ENCODE data around the gene FBXW5.

Gene FBXW5

DNA sequence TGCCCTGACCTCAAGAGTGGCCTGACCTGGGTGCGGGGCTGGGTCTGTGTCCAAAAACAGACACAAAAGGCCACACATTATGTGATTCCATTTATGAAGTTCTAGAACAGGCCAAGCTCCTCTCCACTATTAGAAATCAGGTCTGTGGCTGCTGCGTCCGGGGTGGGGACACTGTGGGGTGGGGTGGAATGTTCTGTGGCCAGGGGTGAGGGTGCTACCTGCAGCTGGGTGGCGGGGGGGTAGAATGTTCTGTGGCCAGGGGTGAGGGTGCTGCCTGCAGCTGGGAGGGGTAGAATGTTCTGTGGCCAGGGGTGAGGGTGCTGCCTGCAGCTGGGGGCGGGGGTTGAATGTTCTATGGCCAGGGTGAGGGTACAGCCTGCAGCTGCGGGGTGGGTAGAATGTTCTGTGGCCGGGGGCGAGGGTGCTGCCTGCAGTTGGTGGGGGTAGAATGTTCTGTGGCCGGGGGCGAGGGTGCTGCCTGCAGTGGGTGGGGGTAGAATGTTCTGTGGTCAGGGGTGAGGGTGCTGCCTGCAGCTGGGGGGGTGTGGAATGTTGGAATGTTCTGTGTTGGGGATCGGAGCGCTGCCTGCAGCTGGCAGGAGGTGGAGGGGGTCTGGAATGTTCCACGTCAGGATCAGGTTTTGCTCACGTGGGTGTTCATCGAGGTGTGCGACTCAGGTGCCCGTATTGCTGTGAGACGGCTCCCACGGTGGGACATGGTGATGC, 15.8 kb upstream of the FBXW5 start:
- DNase-seq = no peak

DNA sequence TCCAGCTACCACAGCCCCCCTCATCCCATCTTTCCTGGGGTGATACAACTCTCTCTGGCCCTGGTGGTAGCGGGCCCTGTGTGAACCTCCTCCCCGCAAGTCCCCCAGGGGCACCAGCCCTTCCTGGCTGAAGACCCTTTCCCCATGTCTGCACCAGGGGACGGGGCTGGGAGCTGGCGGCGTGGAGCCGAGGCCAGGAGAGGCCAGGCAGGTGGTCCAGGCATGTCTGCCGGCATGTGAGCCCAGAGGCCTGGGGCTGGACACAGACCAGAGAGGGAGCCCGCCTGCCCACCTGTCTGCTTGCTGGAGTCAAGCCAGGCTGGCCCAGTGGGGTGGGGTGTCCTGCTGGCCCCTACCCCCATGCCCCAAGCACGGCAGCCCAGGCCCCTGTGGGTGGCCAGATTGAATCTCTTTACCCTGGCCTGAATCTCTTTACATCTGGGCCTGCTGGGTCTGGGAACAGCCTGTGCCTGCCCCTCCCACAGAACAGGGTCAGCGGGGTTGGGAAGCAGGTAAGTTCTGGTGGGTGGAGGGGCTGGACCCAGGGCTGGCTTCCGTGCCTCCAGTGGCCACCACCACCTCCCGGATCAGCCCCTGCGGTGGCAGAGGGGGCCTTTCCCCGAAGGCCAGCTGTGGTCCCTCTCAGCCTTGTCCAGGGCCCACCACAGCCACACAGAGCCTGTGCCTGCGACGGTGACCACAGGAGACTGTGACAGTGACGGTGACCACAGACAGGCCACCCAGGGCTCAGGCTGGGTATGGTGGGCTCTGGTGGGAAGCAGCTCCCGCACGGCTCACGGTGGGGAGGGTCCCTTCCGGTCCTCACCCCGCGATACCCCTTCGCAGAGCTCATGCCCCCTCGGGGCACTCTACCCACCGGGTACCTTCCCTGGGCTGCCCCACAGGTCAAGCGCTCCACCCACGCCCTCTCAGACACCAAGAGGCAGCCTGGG, 14.6 kb upstream of the FBXW5 start:
- no peak for DNase-seq

DNA sequence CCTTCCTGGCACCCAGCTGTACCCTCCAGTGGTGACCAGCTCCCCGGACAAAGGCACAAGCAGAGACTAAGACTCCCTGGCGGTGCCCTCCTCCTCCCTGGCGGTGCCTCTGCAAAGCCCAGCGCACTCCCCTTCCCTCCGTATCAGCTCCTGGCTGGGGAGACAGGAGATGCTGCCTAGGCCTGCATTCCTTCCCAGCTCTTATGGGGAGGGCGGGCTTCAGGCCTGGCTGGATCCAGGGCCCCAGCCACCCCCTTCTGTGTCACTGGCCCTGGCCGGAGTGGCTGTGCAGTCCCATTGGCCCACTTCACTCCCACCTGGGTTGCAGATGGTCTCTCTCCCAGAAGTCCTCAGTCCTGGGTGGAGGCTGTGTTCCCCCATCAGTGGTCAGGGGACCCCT, 13.9 kb upstream of the FBXW5 start:
- DNase-seq = no peak

DNA sequence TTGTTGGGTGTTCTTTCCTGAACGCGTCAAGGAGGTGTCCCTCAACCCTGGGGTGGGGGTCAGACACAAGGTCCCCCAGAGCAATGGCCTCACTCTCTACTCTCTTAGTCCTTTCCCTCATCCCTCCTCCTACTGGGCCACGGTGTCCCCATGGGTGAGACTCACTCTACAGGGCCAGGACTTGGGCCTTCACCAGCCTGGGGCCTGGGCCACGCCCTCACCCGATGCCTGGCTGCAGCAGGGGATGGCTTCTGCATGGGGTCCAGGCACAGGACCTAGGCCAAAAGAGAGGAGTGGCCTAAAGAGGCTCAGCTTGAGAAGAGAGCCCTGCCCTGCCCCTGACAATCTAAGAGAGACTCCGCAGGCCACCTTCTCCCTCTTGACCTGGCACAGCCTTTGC, 13.4 kb upstream of the FBXW5 start:
- DNase-seq = no peak

DNA sequence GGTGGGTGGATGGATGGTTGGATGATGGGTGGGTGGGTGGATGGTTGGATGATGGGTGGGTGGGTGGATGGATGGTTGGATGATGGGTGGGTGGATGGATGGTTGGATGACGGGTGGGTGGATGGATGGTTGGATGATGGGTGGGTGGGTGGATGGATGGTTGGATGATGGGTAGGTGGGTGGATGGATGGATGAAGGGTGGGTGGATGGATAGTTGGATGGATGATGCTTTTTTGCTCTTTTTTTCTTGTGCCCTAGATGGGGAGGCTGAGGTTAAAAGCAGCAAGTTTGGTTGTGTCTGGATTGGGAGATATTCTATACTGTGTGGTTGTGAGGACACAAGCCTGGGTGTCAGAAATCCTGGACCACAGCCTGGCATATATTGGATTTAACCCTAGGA, 12.9 kb upstream of the FBXW5 start:
- no peak for DNase-seq

DNA sequence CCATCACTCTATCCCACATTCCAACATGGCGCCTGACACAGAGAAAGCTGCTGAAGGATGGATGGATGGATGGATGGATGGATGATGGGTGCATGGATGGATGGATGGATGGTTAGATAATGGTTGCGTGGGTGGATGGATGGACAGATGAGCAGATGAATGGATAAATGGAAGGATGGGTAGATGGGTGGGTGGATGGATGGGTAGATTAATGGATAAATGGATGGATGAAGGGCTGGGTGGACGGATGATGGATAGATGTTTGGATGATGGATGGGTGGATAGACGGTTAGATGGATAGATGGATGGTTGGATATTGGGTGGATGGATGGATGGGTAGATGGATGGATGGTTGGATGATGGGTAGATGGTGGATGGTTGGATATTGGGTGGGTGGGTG, 12.1 kb upstream of the FBXW5 start:
- DNase-seq = no peak

DNA sequence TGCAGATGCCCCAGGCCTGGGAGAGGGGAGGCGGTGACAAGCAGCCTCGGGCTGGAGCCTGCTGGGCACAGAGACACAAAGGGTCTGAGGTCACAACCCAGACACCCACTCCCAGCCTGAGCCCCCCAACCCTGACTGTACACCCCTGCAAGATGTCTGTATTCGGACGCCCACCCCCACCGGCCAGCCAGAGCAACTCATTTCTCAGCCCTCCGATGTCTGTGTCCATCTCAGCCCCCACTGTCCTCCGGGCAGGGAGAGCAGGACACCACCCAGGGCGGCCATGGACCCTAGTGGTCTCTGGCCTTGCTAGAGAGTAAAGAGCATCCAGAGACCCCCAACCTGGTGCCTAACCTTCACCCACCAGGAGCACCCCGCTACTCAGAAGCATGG, 11.4 kb upstream of the FBXW5 start:
- DNase-seq = no peak

DNA sequence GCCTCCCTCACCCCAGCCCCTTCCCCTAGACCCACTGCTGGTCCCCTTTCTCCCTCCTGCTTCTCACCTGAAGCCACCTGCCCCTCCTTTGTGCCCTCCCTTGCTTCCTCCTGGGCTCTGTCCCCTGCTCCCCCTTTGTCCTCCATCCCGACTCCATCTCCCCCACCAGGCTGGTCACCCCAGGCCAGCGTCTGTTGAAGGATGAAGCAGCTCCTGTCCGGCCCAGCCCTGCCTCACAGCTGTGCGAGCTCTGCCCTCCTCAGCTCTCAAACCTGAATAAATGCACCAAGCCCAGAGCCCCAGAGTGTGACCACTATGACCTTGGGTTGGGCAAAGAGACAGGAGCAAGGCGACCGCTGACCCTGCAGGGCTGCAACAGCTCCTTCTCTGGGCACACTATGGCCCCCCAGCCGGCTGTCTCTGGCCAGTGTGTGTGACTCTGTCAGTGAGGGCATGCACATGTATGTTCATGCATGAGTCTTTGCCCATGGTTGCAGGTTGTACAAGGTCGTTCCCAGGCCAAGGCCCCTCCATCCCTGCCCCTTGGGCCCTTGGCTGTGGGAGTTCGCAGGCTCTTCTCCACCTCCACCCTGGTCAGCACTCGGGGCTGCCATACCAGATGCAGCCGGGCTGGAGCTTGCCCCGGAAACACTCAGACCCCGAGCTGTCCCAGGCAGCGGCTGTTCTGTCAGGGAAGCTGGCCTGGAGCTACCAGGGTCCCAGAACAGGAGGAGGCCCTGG, 10.8 kb upstream of the FBXW5 start:
- no peak for DNase-seq

DNA sequence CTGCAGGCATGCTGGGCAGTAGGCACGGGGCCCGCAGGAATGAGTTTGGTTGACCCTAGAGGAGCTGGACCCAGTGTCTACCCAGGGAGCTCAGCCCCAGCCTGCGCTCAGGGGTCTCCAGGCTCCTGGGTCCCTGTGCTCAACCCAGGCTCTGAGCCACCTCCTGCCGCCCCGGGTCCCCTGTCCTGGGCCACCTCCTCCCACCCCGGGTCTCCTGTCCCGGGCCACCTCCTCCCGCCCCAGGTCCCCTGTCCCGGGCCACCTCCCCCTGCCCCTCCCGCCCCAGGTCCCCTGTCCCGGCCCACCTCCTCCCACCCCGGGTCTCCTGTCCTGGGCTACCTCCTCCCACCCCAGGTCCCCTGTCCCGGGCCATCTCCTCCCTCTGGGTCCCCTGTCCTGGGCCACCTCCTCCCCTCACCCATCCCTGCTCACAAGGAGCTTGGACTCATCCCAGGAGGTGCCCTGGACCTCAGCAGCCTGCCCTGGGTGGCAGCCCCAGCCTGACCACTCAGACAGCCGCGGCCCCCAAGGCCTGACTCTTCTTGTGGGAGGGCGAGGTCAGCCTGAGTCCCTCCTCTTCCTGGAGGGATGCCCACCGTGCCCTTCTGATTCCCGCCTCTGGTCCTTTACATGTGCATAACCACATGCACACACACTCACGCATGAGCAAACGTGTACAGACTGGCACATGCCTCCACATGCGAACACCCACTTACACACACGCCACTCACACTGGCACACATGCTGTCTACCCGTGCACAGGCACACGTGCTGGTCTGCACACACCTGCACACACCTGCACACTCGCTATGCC, 9.9 kb upstream of the FBXW5 start:
- DNase-seq = no peak

DNA sequence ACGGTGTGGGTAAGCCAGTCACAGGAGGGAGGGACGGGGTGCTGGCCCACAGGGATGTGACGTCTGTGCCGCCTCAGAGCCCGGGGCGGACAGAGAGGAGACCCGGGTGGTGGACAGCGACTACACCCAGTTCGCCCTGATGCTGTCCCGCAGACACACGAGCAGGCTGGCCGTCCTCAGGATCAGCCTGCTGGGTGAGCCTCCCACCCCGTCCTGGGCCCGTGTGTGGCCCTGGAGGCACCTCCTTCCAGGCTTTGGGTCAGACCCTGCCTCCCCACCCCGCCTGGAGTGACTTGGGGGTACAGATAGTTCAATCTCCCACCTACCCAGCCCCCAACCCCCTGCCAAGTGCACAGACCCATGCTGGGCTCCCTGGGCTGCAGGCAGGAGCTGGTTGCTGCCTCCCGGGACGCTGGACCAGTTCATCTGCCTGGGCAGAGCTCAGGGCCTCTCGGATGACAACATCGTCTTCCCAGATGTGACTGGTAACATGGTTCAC, 9.3 kb upstream of the FBXW5 start:
- DNase-seq = no peak

DNA sequence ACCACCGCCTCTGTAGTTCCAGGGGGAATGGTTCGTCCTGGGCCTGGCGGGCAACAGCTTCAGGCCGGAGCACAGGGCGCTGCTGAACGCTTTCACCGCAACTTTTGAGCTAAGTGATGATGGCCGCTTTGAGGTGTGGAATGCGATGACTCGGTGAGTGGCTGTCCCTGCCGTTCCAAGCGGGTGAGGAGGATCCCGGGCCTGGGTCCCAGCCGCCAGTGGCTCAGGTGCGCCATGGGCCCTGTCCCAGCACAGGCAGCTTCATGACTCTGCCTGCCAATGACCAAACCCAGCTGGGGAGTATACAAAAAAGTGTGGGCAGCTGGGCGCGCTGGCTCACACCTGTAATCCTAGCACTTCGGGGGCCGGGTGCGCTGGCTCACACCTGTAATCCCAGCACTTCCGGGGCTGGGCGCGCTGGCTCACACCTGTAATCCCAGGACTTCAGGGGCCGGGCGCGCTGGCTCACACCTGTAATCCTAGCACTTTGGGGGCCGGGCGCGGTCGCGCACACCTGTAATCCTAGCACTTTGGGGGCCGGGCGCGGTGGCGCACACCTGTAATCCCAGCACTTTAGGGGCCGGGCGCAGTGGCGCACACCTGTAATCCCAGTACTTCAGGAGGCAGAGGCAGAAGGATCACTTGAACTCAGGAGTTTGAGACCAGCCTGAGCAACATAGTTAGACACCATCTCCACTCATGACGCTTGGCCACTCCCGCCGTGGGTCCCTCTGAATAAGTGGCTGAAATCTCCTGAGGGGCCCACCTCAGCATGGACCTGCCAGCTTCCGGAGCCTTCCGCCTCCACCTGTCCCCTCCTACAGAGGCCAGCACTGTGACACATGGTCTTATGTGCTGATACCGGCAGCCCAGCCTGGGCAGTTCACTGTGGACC, 8.6 kb upstream of the FBXW5 start:
- no peak for DNase-seq

DNA sequence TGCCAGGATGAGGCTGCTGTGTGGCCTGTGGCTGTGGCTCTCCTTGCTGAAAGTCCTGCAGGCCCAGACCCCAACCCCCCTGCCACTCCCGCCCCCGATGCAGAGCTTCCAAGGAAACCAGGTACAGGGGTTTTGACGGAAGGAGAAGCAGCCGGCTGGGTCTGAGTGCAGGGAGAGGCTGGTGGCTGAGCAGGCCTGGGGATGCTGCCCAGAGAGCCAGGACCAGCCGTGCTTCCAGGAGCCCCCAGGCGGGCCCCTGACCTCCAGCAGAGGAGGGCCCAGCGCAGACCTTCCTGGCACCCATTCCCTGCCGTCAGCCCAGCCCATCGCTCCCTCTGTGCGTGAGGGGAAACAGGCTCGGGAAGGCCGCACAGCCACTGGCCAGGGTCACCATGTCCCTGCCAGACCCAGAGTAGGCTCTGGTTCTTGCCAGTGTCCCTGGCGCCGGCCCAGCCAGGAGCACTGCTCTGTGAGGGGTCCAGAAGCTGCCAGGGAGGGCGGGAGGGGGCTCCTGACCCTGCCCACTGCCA, 7.8 kb upstream of the FBXW5 start:
- DNase-seq = no peak

DNA sequence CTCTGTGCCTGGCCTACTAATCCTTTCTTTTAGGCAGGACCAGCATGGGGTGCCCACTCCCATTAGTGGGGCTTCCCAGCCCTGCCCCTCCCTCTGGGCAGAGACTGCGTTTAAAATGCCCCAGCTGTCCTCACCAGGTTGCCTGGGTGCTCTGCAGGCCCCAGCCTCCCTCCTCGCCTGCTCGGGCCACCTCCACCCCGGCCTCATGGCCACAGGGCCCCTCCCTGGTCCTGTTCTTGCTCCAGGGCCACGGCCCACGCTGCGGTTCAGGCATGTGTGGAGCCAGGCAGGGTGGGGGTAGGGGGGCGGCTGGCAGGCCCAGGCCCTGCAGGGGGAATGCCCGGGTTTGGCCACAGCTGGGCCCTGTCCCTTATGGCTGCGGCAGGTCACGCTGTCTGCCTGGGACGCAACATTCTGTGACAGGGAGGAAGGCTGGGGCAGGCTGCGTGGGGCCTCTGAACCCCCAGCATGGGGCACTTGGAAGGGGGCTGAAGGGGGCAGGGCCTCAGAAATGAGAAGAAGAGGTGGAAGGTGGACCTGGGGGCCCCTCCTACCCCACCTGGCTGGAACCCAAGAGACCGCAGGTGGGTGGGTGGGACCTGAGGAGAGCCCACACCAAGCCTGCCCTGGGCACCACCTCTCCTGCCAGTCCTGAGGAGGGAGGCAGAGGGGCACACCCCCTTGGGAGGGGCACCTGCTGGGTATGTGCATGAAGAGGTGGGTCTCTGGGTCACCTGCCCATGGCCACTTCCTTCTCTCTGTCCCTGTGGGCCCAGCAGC, 7.2 kb upstream of the FBXW5 start, which contains the start of gene LCN12:
Gene LCN12 (plus strand): TSS at position 733 of the 780 bp plus-strand sequence. CDS start 55 bp downstream, outside the sequence.
- no peak for DNase-seq

DNA sequence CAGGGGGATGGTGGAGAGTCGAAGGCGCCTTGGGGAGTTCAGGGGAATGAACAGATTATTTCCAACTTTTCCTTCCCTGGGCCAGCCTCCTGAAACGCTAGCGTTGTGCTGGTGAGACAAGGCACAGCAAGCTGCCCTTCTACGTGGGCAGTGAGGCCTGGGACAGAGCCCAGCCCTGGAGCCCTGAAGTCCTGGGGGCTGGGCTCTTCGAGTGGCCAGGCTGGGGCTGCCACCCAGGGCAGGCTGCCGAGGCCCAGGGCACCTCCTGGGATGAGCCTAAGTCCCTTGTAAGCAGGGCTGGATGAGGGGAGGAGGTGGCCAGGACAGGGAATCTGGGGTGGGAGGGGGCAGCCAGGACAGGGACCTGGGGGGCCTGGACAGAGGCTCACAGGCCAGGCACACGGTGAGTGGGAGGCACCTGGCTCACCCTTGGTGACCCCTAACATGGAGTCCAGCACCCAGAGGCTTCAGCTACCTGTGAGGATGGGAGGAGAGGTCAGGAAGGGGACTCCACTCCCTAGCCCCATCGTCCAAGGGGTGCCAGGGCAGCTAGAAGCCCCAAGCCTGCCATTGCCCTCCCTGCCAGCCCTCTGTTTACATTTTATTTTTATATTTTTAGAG, 6.2 kb upstream of the FBXW5 start:
- DNase-seq = no peak

DNA sequence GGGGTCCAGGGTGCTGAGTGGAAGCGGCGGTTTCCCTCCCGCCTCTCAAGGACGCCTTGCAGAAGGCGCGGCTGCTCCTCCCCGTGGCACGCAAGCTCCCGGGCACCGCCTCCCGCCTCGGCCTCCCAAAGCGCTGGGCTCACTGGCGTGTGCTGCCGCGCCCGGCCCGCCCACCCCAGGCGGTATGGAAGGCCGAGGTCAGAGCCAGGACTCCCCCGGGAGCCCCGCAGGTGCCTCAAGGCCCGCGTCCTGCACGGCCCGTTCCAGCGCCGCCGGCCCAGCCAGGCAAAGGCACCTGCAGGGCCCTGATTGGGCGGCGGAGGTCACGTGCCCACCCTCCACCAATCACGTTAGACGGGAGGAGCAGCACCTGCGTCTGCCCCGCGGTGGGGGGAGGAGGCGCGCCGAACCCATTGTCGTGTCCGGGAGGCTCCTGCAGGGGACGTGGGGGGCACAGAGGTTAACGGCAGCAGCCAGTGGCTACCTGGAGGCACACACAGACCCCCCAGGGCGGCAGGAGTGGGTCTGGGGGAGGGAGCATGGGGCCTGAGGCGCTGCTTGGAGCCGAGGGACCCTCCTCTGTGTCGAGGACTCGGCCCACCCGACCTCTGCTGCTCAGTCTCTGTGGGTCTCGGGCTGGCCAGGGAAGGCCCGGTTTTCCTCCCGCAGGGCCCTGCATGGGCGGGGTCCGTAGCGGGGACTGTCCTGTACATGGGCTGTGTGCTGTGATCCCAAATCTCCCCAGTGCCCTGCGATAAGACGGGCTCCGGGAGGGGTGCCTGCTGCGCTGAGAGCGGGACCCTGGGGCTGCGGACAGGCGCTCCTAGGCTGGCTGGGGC, 5.5 kb upstream of the FBXW5 start:
- DNase-seq = peak; percentile 52 to 79

DNA sequence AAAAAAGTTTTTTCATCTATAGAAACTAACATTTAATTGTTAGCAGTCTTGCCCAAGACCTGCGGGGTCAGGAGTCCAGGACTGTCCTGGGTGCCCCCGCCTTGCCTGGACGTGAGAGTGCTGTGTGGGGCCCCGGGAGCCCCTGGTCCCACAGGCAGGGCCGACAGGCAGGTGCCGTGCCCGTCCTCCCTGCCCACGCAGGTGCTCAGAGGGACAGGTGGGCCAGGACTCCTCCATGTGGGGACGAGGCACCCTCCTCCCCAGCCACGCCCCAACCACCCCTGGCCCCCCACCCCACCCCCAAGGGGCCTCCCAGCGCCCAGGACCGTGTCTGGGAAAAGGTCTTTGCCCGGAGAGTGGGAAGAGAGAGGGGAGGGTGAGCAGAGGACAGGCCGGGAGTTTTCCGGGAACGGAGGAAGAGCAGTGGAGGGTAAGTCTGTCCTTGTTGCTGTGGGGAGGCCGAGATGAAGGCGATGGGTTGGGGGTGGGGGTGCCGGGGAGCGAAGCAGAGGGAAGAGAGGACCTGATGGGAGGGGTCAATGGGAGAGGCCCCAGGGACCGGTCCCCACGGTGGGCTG, 4.8 kb upstream of the FBXW5 start:
- no peak for DNase-seq

DNA sequence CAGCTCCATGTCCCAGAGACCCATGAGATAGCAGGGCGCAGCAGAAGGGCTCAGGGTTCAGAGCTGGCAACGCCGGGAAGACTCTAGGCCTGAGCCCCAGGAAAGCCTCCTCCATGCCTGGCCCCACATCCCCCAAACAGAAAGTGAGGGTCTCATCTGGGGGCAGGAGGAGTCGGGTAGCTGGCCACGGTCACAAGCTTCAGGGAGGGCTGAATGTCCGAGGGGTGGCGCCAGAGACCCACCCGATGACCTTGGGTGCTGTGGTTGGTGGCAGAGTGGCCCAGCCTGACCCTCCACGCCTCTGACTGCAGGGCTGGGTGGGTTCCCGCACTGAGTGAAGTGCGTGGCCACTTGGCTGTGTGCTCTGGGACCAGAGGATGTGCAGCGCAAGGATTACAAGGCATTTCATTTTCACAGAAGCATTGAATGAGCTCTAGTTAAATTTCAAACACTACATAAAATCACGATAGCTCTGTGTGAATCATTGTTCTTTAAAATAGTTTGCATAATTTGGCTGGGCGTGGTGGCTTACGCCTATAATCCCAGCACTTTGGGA, 3.5 kb upstream of the FBXW5 start:
- no peak for DNase-seq

Data from NCI-H446 (cell line).